C4-2B (cell line): ENCODE data around the gene PAM.

ENCODE experiments used
- CTCF ChIP-seq: fragments of 450-650 bp; conservative IDR thresholded peaks from 2 replicates; pipeline ENCODE4 v1.5.1; 2017; ENCODE audit warnings: mild to moderate bottlenecking
- ZFX ChIP-seq: fragments of 450-650 bp; IDR thresholded peaks from 2 replicates; pipeline ENCODE4 v1.6.1; 2017

DNA sequence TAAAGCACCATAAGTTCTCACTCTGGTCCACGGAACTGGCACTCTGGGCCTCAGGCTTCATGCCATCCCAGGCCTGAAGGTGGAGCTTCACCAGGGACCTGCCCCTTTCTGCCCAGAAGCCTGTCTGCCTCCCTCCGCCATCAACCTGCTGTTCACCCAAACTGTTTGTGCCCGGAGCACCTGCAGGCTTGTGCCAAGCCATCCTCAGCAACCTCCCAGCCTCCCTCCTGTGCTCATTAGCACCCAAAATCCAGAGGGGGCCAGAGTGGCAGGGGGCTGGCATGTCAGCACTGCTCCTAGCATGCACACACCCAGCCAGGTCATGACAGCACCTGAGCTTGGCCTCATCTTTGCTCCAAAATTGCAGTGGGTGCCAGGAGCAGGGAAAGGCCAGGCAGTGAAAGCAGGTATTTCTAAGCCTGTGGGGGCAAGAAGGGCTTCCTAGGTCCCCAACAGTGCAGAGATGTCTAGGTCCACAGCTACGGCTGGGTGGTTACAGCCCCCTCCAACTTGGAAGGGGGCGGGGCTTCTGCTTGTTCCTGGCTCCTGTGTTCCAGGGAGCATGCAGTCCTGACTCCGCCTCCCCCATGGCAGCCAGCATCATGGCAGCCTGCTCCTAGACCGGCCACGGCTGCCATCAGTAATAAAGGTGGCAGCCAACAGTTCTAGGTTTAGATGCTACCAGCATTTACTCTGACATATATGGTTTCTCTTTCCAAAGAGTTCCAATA is 279.7 kb downstream of the PAM start:
- no peak for TF ChIP-seq CTCF
- no peak for TF ChIP-seq ZFX
